ENCODE data around the gene TPRX2.
A peak's percentile ranks its signal among the peaks of the same experiment; 100 is the strongest.
"Not testable (repeated sequence)": the region's sequence is repeated elsewhere in the genome, so short reads cannot be mapped to it uniquely, and the experiment has no call there.

Gene TPRX2

DNA sequence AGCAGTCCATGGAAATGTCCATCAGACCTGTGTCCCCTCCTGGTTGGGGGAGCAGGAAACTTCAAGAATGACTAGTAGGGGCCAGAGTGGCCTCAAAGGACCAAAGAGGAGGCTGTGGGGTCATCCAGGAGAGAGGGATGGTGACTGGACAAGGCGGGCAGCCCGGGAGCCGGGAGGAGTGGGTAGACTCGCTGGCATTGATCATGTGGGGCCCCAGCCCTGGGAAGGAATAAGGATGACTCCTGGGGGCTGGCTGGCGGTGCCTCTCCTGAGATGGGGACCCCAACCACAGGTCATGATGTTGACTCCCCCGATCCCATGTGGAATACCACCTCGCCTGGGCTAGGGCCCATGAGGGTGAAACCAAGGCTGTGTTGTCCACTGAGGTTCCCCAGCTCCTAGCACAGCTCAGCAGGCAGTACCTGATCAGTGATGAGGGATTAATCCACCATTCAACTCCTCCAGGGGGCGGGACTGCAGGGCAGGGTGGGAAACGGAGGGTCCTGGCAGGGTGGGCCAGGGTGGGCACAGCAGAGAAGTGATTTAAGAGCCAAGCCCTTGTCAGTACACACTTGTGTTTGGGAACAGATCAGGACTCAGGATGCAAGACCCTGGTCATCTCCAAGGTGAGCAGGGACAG lies at the start of gene TPRX2:
TPRX2 (plus strand) TSS at position 590 of the 640 bp plus-strand sequence; CDS start at position 602, 12 bp downstream.
- not testable (repeated sequence) for H3K36me3 ChIP-seq; H3K9me3 ChIP-seq; H3K4me3 ChIP-seq (ENCODE audit: low read depth in 1 of 2, low read length in 1 of 2); H3K27ac ChIP-seq; H3K4me1 ChIP-seq (ENCODE audit: control insufficient read depth in 1 of 2, insufficient read depth in 1 of 2, low read depth in 1 of 2, low read length in 1 of 2)
- H3K27me3 ChIP-seq, result peaks cover 33% of the 10 kb centered on the region

DNA sequence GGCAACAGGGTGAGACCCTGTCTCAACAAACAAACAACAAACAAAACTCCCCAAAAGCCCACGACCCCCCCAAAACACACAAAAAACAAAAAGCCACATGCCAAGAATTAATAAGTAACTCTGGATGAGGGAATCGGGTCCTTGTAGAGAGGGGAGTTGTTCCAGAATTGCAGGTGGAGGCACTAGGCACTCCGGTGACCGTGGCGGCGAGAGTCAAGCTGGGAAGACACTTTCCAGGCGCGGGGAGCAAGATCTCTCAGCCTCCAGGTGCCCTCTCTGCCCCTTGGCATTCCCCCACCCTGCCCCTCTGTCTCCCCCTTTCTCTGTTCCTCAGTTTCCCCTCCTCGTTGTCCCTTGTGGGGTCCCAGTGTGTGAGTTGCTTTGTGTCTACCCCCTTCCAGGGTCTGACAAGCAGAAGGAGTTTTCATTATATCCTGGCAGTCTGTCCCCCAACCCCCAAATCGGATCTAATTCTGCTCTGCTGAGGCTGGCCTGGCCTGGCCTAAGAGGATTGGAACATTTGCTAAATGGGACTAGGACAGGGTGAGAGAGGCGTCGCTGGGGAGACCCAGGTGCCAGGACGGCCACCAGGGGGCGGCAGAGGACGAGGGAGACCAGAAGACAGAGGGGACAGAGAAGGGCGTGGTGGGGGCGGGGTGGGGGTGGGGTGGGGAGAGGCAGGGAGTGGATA lies 45.6 kb upstream of the TPRX2 start:
- Histone ChIP-seq H3K27me3 (peaks cover 7% of the 10 kb centered on the region), H3K9me3 (no peaks in the 10 kb centered on the region), H3K27ac (no peak overlapping the region), H3K36me3 (no peaks in the 10 kb centered on the region), H3K4me3 (ENCODE audit: low read depth in 1 of 2, low read length in 1 of 2) (no peak overlapping the region), H3K4me1 (ENCODE audit: control insufficient read depth in 1 of 2, insufficient read depth in 1 of 2, low read depth in 1 of 2, low read length in 1 of 2) (no peaks in the 10 kb centered on the region)
- TF ChIP-seq, protein P1, sequence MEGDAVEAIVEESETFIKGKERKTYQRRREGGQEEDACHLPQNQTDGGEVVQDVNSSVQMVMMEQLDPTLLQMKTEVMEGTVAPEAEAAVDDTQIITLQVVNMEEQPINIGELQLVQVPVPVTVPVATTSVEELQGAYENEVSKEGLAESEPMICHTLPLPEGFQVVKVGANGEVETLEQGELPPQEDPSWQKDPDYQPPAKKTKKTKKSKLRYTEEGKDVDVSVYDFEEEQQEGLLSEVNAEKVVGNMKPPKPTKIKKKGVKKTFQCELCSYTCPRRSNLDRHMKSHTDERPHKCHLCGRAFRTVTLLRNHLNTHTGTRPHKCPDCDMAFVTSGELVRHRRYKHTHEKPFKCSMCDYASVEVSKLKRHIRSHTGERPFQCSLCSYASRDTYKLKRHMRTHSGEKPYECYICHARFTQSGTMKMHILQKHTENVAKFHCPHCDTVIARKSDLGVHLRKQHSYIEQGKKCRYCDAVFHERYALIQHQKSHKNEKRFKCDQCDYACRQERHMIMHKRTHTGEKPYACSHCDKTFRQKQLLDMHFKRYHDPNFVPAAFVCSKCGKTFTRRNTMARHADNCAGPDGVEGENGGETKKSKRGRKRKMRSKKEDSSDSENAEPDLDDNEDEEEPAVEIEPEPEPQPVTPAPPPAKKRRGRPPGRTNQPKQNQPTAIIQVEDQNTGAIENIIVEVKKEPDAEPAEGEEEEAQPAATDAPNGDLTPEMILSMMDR (IDR thresholded peaks at IDR 0.05), result peak; percentile 67

- no peaks in the 10 kb centered on the region for H3K36me3 ChIP-seq
- H3K27ac ChIP-seq, result no peak overlapping the region
- no peaks in the 10 kb centered on the region for H3K4me1 ChIP-seq (ENCODE audit: control insufficient read depth in 1 of 2, insufficient read depth in 1 of 2, low read depth in 1 of 2, low read length in 1 of 2)
- peaks cover 12% of the 10 kb centered on the region for H3K27me3 ChIP-seq
- no peak overlapping the region for H3K4me3 ChIP-seq (ENCODE audit: low read depth in 1 of 2, low read length in 1 of 2)
- H3K9me3 ChIP-seq, result no peaks in the 10 kb centered on the region
- TF ChIP-seq, protein P1 (IDR thresholded peaks at IDR 0.05), result no peak
Observed at GRCh38 chr19:47813995-47814328, 45.1 kb upstream of the TPRX2 start.

DNA sequence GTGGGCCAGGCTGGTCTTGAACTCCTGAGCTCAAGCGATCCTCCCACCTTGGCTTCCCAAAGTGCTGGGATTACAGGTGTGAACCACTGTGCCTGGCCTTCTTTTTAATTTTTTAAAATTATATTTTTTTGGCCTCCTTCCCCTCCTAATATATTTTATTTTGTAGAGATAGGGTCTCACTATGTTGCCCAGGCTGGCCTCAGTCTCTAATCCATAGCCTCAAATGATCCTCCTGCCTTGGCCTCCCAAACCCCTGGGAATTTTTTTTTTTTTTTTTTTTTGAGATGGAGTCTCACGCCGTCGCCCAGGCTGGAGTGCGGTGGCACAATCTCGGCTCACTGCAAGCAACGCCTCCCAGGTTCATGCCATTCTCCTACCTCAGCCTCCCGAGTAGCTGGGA lies 42.8 kb upstream of the TPRX2 start:
- H3K27ac ChIP-seq; H3K36me3 ChIP-seq; H3K4me1 ChIP-seq (ENCODE audit: control insufficient read depth in 1 of 2, insufficient read depth in 1 of 2, low read depth in 1 of 2, low read length in 1 of 2); H3K4me3 ChIP-seq (ENCODE audit: low read depth in 1 of 2, low read length in 1 of 2); H3K9me3 ChIP-seq: not testable (repeated sequence)
- H3K27me3 ChIP-seq, result peaks cover 29% of the 10 kb centered on the region

DNA sequence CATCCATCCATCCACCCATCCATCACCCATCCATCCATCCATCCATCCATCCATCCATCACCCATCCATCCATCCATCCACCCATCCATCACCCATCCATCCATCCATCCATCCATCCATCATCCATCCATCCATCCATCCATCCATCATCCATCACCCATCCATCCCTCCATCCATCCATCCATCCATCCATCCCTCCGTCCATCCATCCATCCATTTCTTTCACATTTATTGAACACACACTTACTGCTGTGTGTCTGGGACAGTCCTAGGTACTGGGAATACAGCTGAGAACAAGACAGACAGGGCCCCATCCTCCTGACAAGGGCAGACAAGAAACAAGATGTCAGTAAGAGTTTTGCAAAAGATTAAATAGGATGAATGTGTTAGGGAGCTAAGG lies 40.8 kb upstream of the TPRX2 start:
- not testable (repeated sequence) for H3K36me3 ChIP-seq; H3K4me3 ChIP-seq (ENCODE audit: low read depth in 1 of 2, low read length in 1 of 2); H3K4me1 ChIP-seq (ENCODE audit: control insufficient read depth in 1 of 2, insufficient read depth in 1 of 2, low read depth in 1 of 2, low read length in 1 of 2); H3K27ac ChIP-seq; H3K9me3 ChIP-seq
- H3K27me3 ChIP-seq, result peaks cover 38% of the 10 kb centered on the region

DNA sequence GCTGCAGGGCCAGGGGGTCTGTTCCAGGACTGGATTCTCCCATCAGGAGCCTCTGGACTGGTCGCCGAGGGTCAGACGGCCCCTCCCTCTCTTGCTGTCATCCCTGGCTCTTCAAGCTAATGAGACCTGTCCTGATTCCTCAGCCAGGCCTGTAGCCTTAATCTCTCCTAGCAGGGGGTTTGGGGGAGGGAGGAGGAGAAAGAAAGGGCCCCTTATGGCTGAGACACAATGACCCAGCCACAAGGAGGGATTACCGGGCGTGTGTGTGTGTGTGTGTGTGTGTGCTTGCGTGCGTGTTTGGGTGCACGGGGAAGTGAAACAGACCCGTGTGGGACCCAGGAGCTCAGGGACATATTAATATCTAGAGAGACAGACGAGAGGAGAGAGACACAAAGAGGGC lies 39.2 kb upstream of the TPRX2 start:
- H3K4me1 ChIP-seq (ENCODE audit: control insufficient read depth in 1 of 2, insufficient read depth in 1 of 2, low read depth in 1 of 2, low read length in 1 of 2), result no peaks in the 10 kb centered on the region
- peaks cover 38% of the 10 kb centered on the region for H3K27me3 ChIP-seq
- TF ChIP-seq, protein P1 (IDR thresholded peaks at IDR 0.05), result no peak
- H3K36me3 ChIP-seq, result no peaks in the 10 kb centered on the region
- H3K27ac ChIP-seq, result no peak overlapping the region
- no peak overlapping the region for H3K4me3 ChIP-seq (ENCODE audit: low read depth in 1 of 2, low read length in 1 of 2)
- no peaks in the 10 kb centered on the region for H3K9me3 ChIP-seq

- no peak overlapping the region for H3K4me3 ChIP-seq (ENCODE audit: low read depth in 1 of 2, low read length in 1 of 2)
- H3K9me3 ChIP-seq, result no peaks in the 10 kb centered on the region
- H3K27ac ChIP-seq, result no peak overlapping the region
- TF ChIP-seq, protein P1 (IDR thresholded peaks at IDR 0.05), result no peak
- no peaks in the 10 kb centered on the region for H3K4me1 ChIP-seq (ENCODE audit: control insufficient read depth in 1 of 2, insufficient read depth in 1 of 2, low read depth in 1 of 2, low read length in 1 of 2)
- peaks cover 38% of the 10 kb centered on the region for H3K27me3 ChIP-seq
- H3K36me3 ChIP-seq, result no peaks in the 10 kb centered on the region
Observed at GRCh38 chr19:47820410-47820809, 38.6 kb upstream of the TPRX2 start.

Measured in neutrophil (primary cell).